Spleen (tissue), 11 donors: Measurements from ENCODE around the gene PPM1M. TPM values are rescaled to one million over a fixed set of nuclear protein-coding genes. Genes with fewer than 3 reads are reported as not detected.

Experiments used
- DNase-seq: peaks from one replicate; pipeline ENCODE4 v3.0.0-alpha.2; 2020
- H3K27ac ChIP-seq, 8 donors: fragments of 200-600 bp; sonication (generic) in 7 of 8; 1 replicate in 4 of 8; 2 replicates in 4 of 8; pipeline versions ENCODE4 v1.5.0 to v1.8.0; 2016 to 2021; ENCODE audit warnings: inconsistent platforms in 4 of 8, mild to moderate bottlenecking in 4 of 8, moderate library complexity in 1 of 8
- H3K27me3 ChIP-seq, 7 donors: fragments of 200-600 bp; sonication (generic) in 6 of 7; replicated peaks in 1 of 7; 1 replicate in 4 of 7; 2 replicates in 3 of 7; pipeline versions ENCODE4 v1.5.0 to v1.8.0; 2016 to 2021; ENCODE audit warnings: inconsistent platforms in 3 of 7, mild to moderate bottlenecking in 1 of 7
- H3K36me3 ChIP-seq, 6 donors: fragments of 200-600 bp; sonication (generic) in 5 of 6; 1 replicate in 4 of 6; 2 replicates in 2 of 6; pipeline versions ENCODE4 v1.5.0 to v1.8.0; 2016 to 2021; ENCODE audit warnings: inconsistent platforms in 2 of 6
- H3K4me1 ChIP-seq, 6 donors: fragments of 200-600 bp; sonication (generic) in 5 of 6; 1 replicate in 3 of 6; 2 replicates in 3 of 6; pipeline versions ENCODE4 v1.5.0 to v1.8.0; 2016 to 2021; ENCODE audit warnings: inconsistent platforms in 3 of 6
- H3K4me3 ChIP-seq, 8 donors: fragments of 200-600 bp; sonication (generic) in 7 of 8; 1 replicate in 4 of 8; 2 replicates in 4 of 8; pipeline versions ENCODE4 v1.5.0 to v1.8.0; 2016 to 2021; ENCODE audit warnings: inconsistent platforms in 4 of 8, mild to moderate bottlenecking in 4 of 8, moderate library complexity in 2 of 8
- H3K9me3 ChIP-seq, 8 donors: fragments of 200-600 bp; sonication (generic) in 7 of 8; 1 replicate in 4 of 8; 2 replicates in 4 of 8; pipeline versions ENCODE4 v1.5.0 to v1.8.0; 2016 to 2021; ENCODE audit warnings: inconsistent platforms in 4 of 8
- CTCF ChIP-seq, 11 experiments: fragments of 200-600 bp in 7 of 11; fragments of 450-650 bp in 4 of 11; sonication (generic) in 4 of 11; IDR thresholded peaks in 8 of 11; conservative IDR thresholded peaks in 3 of 11; 1 replicate in 7 of 11; 2 replicates in 4 of 11; pipeline versions ENCODE4 v1.4.0 to v1.8.0; 2016 to 2021; ENCODE audit warnings: antibody characterized with exemption in 11 of 11, inconsistent platforms in 4 of 11, mild to moderate bottlenecking in 1 of 11
- POLR2A ChIP-seq, 3 donors: fragments of 450-650 bp; IDR thresholded peaks; one replicate each; pipeline ENCODE4 v1.5.1; 2017; ENCODE audit warnings: antibody characterized with exemption in 3 of 3, mild to moderate bottlenecking in 1 of 3
- POLR2AphosphoS5 ChIP-seq, 3 donors: sonication (generic); formaldehyde crosslinking; IDR thresholded peaks; one replicate each; pipeline ENCODE4 v1.5.1; 2017; ENCODE audit warnings: antibody characterized with exemption in 3 of 3
- WGBS, 5 donors: extraction: QIAGEN DNeasy Blood & Tissue Kit in 3 of 5; methylation state at CpG; one replicate each; pipeline versions ENCODE4 v1.1.5 to v1.1.7; 2013 to 2018; 5-methylcytosine and 5-hydroxymethylcytosine counted together
- intact Hi-C: fragments of 100-400 bp; cut with DNase I; formaldehyde crosslinking; loops from one replicate; pipeline ENCODE4 v1.15.0; 2023; ENCODE audit warnings: low total_unique reads
- polyA plus RNA-seq, 3 donors: library from polyadenylated mRNA; stranded (reverse); fragments of 200-250 nt; gene quantifications; one replicate each; pipeline ENCODE4 v1.2.1, GENCODE V29; 2013
- total RNA-seq, 7 donors: library from RNA; depleted of rRNA in 3 of 7; stranded (reverse); fragments of >200 nt in 3 of 7; fragmentation: NEBNext Ultra II Directional in 4 of 7; extraction: Animal tissue kit (Norgen Biotek cat#: 25700) in 4 of 7; gene quantifications; one replicate each; pipeline versions ENCODE4 v1.1.0 to v1.2.1, GENCODE V29; 2016 to 2021
- donor health status: healthy with polysubstance abuse.
- donor health status: DM: no; HTN: no; CAD: no; lungs with moderate emphysema.
- donor health status: DM: no; HTN: no; CAD: no.
- donor health status: Bipolar disorder and iron deficiency.
- donor health status: healthy.
- donor health status: DM: no; HTN: no; CAD: no.
- donor health status: DM: yes; HTN: yes; CAD: no.

PPM1M gene
- total and polyA plus RNA-seq, 10 donors: 26.3 to 77.8 (median 49.7) TPM

- peak overlapping the region in 7 of 8 donors; percentile 46 to 84 (median 69) for H3K4me3 ChIP-seq
- DNase-seq: no peak
- H3K9me3 ChIP-seq: no peaks in the 10 kb centered on the region
- peaks cover 0 to 37% (median 32%) of the 10 kb centered on the region in 6 donors for H3K36me3 ChIP-seq
- intact Hi-C loops: no loop called here
- H3K27ac ChIP-seq: peak overlapping the region in 6 of 8 donors; percentile 97 to 100 (median 100)
- 89 to 97% (median 95%) methylated on average over 6 of the region's 6 CpGs for WGBS, 5 donors
- TF ChIP-seq CTCF (IDR thresholded peaks at IDR 0.05 in 8 of 11, conservative IDR thresholded peaks at IDR 0.05 in 3 of 11): no peak
- no peak for TF ChIP-seq POLR2A (IDR thresholded peaks at IDR 0.05)
- TF ChIP-seq POLR2AphosphoS5 (IDR thresholded peaks at IDR 0.05): no peak
- peaks cover 9 to 61% (median 26%) of the 10 kb centered on the region in 6 donors for H3K4me1 ChIP-seq
- no peaks in the 10 kb centered on the region for H3K27me3 ChIP-seq
Measured at GRCh38 chr3:52288674-52289073, 43.1 kb downstream of the PPM1M start.

GRCh38 chr3:52289338-52289746 is 43.8 kb downstream of the PPM1M start:
- H3K4me1 ChIP-seq: peaks cover 9 to 56% (median 26%) of the 10 kb centered on the region in 6 donors
- 86 to 100% (median 95%) methylated on average over 1 of the region's 1 CpG for WGBS, 5 donors
- intact Hi-C loops: no loop called here
- H3K27ac ChIP-seq: peak overlapping the region in 1 of 8 donors; percentile 99
- DNase-seq: no peak
- no peaks in the 10 kb centered on the region for H3K27me3 ChIP-seq
- peaks cover 0 to 44% (median 37%) of the 10 kb centered on the region in 6 donors for H3K36me3 ChIP-seq
- TF ChIP-seq CTCF (IDR thresholded peaks at IDR 0.05 in 8 of 11, conservative IDR thresholded peaks at IDR 0.05 in 3 of 11): no peak
- TF ChIP-seq POLR2AphosphoS5 (IDR thresholded peaks at IDR 0.05): no peak
- H3K4me3 ChIP-seq: no peak overlapping the region
- no peaks in the 10 kb centered on the region for H3K9me3 ChIP-seq

DNA sequence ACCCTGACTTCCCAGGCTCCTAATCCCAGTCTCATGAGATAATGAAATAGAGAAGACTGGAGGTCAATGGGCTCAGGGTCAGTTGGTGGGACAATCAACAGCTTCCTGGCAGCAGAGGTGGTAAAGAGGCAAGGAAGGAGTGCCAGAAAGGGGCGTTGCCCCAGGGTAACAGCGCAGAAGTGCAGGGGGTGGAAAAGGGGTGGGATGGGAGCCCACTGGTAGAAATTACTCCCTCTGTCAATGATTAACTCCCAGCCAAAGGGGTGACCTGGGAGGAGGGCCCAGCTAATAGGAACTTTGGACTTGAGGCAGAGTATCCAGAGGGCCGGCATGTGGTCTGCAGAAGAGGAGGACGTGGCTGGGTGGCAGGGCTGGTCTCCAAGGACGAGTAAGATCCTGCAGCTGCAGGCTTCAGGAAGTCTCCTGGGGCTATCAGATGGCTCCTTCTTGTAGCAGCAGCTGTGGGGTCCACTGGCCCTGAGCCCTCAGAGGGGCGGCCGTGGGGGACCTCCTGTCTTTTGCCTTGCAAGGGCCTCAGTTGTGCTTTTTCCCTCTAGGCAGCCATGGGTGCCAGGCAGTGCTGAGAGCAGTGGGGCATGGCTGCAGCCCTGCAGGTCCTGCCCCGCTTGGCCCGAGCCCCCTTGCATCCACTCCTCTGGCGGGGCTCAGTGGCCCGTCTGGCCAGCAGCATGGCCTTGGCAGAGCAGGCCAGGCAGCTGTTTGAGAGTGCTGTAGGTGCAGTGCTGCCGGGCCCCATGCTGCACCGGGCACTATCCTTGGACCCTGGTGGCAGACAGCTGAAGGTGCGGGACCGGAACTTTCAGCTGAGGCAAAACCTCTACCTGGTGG is 44.4 kb downstream of the PPM1M start:
- no peaks in the 10 kb centered on the region for H3K27me3 ChIP-seq
- no peak overlapping the region for H3K27ac ChIP-seq
- 83 to 91% (median 90%) methylated on average over 13 to 15 of the region's 15 CpGs for WGBS, 5 donors
- no peak overlapping the region for H3K4me3 ChIP-seq
- H3K36me3 ChIP-seq: peaks cover 0 to 50% (median 38%) of the 10 kb centered on the region in 6 donors
- H3K4me1 ChIP-seq: peaks cover 9 to 54% (median 26%) of the 10 kb centered on the region in 6 donors
- DNase-seq: peak; percentile 76
- intact Hi-C loops: loop anchor here (5.0 kb wide), 1 partner anchor 47 kb away; no protein-coding TSS in a partner anchor
- no peaks in the 10 kb centered on the region for H3K9me3 ChIP-seq
- TF ChIP-seq CTCF (IDR thresholded peaks at IDR 0.05 in 8 of 11, conservative IDR thresholded peaks at IDR 0.05 in 3 of 11) (no peak), POLR2AphosphoS5 (IDR thresholded peaks at IDR 0.05) (no peak), POLR2A (IDR thresholded peaks at IDR 0.05) (no peak)
